PC-9 (cell line): ENCODE data around the gene SETD5.

Experiments used
- EZH2 ChIP-seq: fragments of 200-600 bp; sonication (generic); IDR thresholded peaks from 2 replicates; pipeline ENCODE4 v1.8.0; 2017; ENCODE audit warnings: antibody characterized with exemption, low read depth
- TF ChIP-seq, protein P1 (sequence below): fragments of 200-600 bp; sonication (generic); conservative IDR thresholded peaks from 2 replicates; pipeline ENCODE4 v1.6.1; 2017; ENCODE audit warnings: mixed run types, antibody characterized with exemption, mild to moderate bottlenecking, moderate library complexity

DNA sequence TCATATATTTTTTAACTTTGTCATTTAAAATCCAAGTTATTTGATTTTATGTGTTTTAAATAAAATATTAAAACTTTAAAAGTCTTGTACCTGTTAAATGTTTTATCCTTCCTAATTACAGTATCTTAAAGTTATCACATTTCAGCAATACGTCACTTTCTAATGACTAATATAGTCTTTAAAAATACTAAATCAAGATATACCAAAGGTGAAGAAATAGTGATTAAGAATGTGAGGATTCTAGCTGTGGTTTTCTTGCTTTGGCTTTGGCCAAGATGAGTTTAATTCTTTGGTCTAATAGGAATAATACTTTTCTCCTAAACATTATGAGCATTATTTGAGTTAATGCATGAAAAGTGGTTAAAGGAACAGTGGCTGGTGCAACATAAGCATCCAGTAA lies 13.9 kb downstream of the SETD5 start:
- TF ChIP-seq, protein P1, sequence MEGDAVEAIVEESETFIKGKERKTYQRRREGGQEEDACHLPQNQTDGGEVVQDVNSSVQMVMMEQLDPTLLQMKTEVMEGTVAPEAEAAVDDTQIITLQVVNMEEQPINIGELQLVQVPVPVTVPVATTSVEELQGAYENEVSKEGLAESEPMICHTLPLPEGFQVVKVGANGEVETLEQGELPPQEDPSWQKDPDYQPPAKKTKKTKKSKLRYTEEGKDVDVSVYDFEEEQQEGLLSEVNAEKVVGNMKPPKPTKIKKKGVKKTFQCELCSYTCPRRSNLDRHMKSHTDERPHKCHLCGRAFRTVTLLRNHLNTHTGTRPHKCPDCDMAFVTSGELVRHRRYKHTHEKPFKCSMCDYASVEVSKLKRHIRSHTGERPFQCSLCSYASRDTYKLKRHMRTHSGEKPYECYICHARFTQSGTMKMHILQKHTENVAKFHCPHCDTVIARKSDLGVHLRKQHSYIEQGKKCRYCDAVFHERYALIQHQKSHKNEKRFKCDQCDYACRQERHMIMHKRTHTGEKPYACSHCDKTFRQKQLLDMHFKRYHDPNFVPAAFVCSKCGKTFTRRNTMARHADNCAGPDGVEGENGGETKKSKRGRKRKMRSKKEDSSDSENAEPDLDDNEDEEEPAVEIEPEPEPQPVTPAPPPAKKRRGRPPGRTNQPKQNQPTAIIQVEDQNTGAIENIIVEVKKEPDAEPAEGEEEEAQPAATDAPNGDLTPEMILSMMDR, result no peak
- no peak for TF ChIP-seq EZH2
